Measurements from ENCODE around the gene PIK3CD.

Gene PIK3CD

GRCh38 chr1:9721606-9722377, 70.3 kb downstream of the PIK3CD start:
- no peak for DNase-seq

DNA sequence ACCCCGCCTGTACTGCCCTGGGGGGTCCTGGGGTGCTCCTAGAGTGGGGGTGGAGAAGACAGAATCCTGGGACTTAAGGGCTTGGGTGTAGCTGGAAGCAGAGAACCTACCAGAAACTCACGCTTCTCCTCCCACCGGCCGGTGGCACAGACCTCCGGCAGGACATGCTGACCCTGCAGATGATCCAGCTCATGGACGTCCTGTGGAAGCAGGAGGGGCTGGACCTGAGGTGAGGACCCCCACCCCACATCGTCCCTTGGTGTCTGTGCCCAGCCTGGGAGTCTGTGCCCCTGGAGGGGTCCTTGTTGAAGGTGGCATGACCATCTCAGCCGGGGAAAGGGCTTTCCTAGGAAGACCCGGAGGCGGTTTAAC, 70.8 kb downstream of the PIK3CD start:
- DNase-seq = no peak

DNA sequence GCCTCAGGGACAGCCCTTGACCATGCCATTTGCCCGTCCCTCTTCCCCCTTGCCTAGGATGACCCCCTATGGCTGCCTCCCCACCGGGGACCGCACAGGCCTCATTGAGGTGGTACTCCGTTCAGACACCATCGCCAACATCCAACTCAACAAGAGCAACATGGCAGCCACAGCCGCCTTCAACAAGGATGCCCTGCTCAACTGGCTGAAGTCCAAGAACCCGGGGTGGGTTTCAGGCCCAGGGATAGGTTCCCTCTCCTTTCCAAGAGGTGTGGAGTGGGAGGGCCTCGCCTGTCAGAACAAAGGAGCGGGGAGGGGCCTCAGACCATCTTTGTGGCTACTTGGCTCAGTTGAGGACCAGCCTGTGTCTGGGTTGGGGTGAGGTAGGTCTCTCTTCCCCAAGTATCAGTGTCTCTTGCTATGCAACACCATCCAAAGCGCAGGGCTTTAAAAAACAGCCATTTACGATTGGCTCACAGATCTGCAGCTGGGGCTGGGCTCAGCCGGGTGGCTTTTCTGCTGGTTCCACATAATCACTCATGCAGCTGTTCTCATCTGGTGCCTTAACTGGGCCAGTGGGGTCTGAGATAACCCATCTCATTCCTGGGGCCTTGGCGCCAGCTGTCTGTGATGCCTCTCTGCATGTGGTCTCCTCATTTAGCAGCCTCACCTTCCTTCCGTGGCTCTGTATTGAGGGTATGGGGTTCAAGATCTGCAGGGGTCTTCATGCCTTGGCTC, 71.7 kb downstream of the PIK3CD start:
- DNase-seq = no peak

GRCh38 chr1:9723926-9724325, 72.4 kb downstream of the PIK3CD start:
- DNase-seq = no peak

- DNase-seq = no peak
Observed at GRCh38 chr1:9724706-9725476, 73.4 kb downstream of the PIK3CD start.

GRCh38 chr1:9726406-9726805, 74.9 kb downstream of the PIK3CD start:
- no peak for DNase-seq

DNA sequence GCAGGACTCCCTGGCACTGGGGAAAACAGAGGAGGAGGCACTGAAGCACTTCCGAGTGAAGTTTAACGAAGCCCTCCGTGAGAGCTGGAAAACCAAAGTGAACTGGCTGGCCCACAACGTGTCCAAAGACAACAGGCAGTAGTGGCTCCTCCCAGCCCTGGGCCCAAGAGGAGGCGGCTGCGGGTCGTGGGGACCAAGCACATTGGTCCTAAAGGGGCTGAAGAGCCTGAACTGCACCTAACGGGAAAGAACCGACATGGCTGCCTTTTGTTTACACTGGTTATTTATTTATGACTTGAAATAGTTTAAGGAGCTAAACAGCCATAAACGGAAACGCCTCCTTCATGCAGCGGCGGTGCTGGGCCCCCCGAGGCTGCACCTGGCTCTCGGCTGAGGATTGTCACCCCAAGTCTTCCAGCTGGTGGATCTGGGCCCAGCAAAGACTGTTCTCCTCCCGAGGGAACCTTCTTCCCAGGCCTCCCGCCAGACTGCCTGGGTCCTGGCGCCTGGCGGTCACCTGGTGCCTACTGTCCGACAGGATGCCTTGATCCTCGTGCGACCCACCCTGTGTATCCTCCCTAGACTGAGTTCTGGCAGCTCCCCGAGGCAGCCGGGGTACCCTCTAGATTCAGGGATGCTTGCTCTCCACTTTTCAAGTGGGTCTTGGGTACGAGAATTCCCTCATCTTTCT, 75.5 kb downstream of the PIK3CD start:
- DNase-seq = no peak

DNA sequence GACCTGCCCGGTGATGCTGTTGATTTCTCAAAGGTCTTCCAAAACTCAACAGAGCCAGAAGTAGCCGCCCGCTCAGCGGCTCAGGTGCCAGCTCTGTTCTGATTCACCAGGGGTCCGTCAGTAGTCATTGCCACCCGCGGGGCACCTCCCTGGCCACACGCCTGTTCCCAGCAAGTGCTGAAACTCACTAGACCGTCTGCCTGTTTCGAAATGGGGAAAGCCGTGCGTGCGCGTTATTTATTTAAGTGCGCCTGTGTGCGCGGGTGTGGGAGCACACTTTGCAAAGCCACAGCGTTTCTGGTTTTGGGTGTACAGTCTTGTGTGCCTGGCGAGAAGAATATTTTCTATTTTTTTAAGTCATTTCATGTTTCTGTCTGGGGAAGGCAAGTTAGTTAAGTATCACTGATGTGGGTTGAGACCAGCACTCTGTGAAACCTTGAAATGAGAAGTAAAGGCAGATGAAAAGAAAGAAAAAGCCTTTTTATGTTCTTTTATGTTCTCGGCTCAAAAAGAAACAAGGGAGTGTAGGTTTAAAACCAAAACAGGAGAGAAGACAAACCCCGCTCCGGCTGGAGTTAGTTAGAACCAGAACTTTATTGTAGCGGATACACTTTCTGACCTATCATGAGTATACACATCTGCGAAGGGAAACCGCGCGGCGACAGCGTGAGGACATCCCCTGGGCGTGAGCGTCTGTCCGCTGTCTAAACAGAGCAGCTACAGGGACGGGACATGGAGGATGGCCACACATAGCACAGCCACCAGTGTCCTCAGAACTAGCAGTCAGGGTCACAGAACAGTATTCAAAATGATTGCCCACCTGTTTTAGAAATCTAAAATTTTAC, 77.1 kb downstream of the PIK3CD start:
- no peak for DNase-seq

DNA sequence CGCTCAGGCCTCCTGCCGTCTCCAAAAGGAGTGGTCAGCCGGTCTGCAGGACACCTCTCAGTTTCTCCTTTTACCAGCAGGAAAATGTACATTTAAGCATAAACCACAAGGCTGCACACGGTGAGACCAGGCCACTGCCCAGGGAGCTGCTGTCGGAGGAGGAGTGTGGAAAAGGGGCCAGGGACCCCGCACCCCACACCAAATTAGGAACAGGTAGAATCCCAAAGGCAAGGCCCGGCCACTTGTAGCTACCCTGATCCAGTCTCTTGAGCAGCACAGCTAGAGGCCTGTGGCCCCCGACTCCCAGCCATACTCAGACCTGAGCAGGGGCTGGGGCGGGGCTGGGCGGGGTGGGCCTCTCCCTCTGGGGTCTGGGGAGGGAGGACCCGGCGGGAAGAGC, 78.0 kb downstream of the PIK3CD start:
- DNase-seq = no peak

DNA sequence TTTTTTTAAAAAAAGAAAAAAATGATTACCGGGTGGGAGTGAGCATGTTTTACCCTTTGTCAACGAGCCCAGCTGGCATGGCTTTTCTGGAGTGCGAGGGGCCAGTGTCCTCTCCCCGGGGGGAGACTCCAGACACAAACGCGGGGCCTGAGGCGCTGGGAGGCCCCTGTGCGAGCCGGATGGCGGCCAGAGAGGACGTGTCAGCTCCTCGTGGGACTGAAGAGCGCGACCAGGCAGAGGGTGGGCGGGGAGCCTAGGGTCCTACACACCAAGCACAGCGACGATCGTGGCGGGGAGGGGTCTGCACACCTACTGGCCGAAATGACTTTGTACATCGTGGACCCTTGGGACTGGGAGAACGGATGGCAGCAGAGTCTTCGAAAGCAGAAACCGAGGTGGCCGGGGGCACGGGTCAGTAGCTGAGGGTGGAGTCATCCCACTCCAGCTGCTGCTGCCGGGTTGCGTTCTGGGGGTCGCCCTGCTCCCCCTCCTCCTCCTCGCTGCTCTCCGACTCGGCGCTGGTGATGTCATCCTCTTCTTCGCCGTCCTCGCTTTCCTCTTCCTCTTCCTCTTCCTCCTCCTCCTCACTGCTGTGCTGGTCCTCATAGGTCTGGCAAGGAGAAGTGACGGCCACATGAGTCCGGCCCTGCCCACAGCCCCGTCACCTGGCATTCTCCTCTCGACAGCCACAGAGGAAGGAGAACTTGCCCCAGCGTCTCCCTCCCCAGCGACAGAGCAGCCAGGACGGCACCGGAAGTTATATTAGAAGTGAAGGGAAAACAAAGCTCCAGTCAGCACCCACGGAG, 78.8 kb downstream of the PIK3CD start:
- DNase-seq = no peak

DNA sequence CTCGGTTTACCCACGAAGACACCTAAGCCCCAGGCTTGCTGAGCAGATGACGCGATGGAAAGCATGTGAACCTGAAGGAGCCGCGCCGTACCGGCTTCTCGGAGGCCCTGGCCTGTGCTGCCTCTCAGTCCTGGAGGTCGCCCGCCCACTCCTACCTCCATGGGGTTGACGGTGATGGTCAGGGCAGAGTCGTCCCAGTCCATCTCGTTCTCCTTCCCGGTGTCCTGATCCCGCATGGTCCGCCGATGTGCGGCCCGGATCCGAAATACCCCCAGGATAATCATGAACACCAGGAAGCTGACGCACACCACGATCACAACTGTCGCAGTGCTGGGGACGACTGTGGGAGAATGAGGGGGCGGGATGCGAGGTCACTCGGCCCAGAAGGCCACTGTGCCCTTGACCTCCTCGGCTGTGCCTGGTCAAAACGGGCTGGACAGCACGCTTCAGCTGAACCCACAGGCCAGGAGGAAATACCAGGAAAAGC, 79.6 kb downstream of the PIK3CD start:
- DNase-seq = no peak

- DNase-seq = no peak
Observed at GRCh38 chr1:9731561-9731960, 80.0 kb downstream of the PIK3CD start.

DNA sequence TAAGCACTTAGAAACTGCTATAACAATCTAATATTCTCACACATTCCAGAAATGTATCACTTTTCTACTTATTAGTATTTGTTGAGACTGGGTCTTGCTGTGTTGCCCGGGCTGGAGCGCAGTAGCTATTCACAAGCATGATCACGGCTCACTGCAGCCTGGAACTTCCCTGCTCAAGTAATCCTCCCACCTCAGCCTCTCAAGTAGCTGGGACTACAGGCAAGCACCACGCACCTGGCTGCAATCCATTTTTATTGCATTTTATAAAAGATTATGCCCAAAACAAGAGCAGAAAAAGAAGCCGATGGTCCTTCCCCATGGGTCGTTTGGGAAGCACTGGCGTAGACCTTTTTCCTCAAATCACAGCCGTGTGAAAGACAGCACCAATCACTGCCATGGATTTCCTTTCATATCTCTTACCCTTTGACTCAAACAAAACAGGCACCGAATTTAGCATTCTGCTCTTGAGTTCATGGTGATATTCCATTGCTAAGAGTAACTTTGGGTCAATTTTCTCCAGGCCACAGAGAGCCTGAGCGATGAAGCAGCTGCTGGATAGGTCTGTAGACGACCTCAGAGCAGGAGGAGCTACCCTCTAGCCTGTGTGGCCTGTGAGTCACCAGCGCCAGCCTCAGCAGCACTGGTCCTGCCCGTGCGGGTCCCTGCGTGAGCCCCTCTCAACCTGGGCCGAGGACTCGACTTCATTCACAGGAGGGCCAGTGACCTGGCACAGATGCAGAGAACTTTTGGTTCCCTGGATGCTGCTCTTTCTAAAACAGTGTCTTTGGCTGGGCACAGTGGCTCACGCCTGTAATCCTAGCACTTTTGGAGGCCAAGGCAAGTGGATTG, 80.8 kb downstream of the PIK3CD start:
- no peak for DNase-seq

DNA sequence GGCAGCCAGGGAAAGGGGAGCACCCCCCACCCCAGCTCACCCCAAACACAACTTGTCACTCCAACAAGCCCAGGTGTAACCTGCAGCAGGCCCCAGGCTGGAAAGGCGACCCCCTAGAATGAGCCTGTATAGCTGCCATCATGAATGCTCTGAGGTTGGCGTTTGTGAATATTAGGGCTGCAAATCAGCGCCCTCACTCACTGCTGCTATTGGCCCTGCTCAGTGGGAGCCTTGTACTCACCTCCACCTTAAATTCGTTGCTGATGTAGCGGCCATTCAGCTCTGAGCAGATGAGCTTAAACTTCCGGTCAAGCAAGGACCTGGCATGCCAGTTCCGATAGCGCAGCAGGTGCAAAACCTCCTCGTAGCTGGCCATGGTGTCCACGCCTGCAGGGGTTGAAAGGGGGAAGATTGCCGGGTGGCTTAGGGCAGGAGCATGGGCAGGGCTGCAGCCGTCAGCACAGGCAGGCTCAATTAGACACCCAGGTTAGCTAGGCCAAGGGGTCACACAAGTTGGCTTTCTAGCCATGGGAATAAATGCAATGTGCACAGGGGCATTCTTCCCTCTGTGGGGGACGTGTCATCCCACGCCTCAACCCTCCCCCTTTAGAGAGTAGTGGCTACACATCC, 81.7 kb downstream of the PIK3CD start:
- DNase-seq = no peak

DNA sequence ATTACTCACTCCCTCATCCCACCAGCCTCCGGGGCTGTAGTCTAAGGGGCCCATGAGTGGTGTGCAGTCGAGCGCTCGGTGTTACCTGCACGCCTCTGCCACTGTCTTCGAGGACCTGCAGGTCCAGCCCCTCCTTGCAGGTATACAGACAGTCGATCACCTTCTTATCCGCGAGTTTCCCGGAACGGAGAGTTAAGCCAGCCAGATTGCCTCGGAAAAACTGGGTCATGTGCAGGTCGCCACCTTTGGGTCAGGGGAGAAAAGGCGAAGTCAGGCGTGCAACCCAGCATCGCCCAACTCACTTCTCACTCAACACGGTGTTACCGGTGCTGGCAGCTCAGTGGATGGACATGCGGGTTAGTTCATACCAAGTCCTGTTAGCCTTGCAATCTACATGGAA, 84.3 kb downstream of the PIK3CD start:
- no peak for DNase-seq

DNA sequence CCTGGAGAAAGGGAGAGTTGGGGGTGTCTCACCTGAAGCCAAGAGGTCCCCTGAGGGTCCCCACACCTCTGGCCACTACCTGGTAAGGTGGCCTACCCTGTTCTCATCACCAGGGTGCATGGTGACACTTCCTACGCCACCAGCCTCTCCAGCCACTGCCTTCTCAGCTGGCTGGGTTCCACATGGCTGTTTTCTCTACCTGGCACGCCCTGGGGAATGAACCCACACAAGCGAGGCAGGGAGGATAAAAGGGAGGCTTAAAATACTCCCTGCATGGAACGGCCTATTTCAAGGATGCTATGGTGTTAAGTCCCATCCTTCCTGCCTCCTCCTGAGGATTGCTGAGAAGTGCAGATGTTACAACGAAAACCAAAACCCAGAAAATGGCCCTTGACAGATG, 84.7 kb downstream of the PIK3CD start:
- no peak for DNase-seq

- DNase-seq = no peak
Observed at GRCh38 chr1:9737057-9737456, 85.5 kb downstream of the PIK3CD start.

DNA sequence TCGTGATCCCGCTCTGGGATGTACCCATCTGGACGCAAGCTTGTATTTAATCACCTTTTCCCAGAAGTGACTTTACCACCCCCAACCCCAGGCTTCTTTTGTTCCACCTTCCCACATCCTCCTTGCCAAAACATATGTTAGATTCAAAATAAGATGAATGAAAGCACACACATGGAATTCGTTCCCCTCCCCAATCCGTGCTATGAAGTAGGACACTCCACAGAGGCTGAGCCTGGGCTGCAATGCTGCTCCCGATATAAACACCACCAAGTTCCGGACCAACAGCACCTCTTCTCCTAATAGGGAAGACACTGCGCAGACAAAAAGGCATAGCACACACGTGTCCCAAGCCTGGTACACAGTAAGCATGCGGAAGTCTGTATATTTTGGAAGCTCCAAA, 86.1 kb downstream of the PIK3CD start:
- DNase-seq = no peak

- DNase-seq = no peak
Observed at GRCh38 chr1:9744106-9744799, 92.7 kb downstream of the PIK3CD start.

Data from NCI-H2107 (cell line).